ENCODE data around the gene PCMT1. TPM values are rescaled to one million over a fixed set of nuclear protein-coding genes. Genes with fewer than 3 reads are reported as not detected.

The PCMT1 gene
- total and polyA plus RNA-seq, 12 donors, result 15.9 to 113 (median 61.4) TPM

DNA sequence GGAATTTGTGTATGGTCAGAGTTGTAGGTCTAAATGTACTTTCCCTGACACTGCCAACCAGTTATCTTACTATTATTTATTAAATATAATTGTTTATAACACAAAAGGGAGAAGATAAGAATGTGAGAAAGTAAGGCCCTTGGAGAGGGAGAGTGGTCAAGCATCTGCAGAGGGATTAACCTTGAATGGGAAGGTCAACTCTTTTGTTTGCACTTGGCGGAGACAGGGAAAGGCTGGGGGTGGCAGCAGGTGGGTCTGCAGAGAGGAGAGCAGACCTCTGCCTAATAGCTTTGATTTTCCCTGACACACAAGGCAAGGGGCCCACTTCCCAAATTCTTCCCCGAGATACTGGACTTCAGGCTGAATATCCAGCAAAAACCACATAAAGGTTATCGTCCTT lies 110.4 kb downstream of the PCMT1 start:
- H3K27ac ChIP-seq, result no peak overlapping the region
- TF ChIP-seq POLR2A (IDR thresholded peaks at IDR 0.05), result no peak
- TF ChIP-seq, protein P1, sequence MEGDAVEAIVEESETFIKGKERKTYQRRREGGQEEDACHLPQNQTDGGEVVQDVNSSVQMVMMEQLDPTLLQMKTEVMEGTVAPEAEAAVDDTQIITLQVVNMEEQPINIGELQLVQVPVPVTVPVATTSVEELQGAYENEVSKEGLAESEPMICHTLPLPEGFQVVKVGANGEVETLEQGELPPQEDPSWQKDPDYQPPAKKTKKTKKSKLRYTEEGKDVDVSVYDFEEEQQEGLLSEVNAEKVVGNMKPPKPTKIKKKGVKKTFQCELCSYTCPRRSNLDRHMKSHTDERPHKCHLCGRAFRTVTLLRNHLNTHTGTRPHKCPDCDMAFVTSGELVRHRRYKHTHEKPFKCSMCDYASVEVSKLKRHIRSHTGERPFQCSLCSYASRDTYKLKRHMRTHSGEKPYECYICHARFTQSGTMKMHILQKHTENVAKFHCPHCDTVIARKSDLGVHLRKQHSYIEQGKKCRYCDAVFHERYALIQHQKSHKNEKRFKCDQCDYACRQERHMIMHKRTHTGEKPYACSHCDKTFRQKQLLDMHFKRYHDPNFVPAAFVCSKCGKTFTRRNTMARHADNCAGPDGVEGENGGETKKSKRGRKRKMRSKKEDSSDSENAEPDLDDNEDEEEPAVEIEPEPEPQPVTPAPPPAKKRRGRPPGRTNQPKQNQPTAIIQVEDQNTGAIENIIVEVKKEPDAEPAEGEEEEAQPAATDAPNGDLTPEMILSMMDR (IDR thresholded peaks at IDR 0.05), result no peak
- H3K36me3 ChIP-seq (replicated peaks in 1 of 2), result no peaks in the 10 kb centered on the region
- intact Hi-C loops (cut with DNase I), result loop anchor here (10.0 kb wide), 1 partner anchor 65 kb away; the partner anchor contains the start of gene RAET1G (in 2 of the 2)
- no peaks in the 10 kb centered on the region for H3K27me3 ChIP-seq
- H3K4me3 ChIP-seq, result no peak overlapping the region
- peaks cover 3 to 34% of the 10 kb centered on the region in 2 donors for H3K4me1 ChIP-seq (replicated peaks in 1 of 2)
- no peak for DNase-seq
- no peaks in the 10 kb centered on the region for H3K9me3 ChIP-seq (replicated peaks in 1 of 3)
- WGBS, 4 donors, result 88 to 92% (median 90%) methylated on average over 3 of the region's 3 CpGs

GRCh38 chr6:149860513-149860833 lies 110.9 kb downstream of the PCMT1 start:
- Histone ChIP-seq H3K4me3 (no peak overlapping the region), H3K27ac (no peak overlapping the region), H3K4me1 (replicated peaks in 1 of 2) (peaks cover 3 to 34% of the 10 kb centered on the region in 2 donors), H3K27me3 (no peaks in the 10 kb centered on the region), H3K9me3 (replicated peaks in 1 of 3) (no peaks in the 10 kb centered on the region), H3K36me3 (replicated peaks in 1 of 2) (no peaks in the 10 kb centered on the region)
- intact Hi-C loops (cut with DNase I), result loop anchor here (10.0 kb wide), 1 partner anchor 64 kb away; the partner anchor contains the start of gene RAET1G (in 2 of the 2)
- TF ChIP-seq, protein P1 (IDR thresholded peaks at IDR 0.05), result no peak
- TF ChIP-seq POLR2A (IDR thresholded peaks at IDR 0.05), result no peak
- no peak for DNase-seq
- whole genome bisulfite sequencing, 4 donors, result 88 to 99% (median 96%) methylated on average over 5 of the region's 5 CpGs

Other genes with a start within 250 kb of the PCMT1 start
- 10 to 100 TPM; 17.8 to 56.9 (median 26.2) TPM for gene PPIL4, start 203.7 kb upstream of the PCMT1 start, total RNA-seq
- 10 to 100 TPM; 15.1 to 38.6 (median 19.1) TPM for gene PPIL4, start 203.7 kb upstream of the PCMT1 start, polyA plus RNA-seq
- gene GINM1, start 183.4 kb upstream of the PCMT1 start, total RNA-seq, result 10 to 100 TPM; 43.4 to 74.4 (median 56.8) TPM
- 10 to 100 TPM; 21.0 to 69.6 (median 33.0) TPM for gene GINM1, start 183.4 kb upstream of the PCMT1 start, polyA plus RNA-seq
- gene KATNA1, start 101.0 kb upstream of the PCMT1 start, total RNA-seq, result 10 to 100 TPM in 6 of 9 donors, 1 to 10 TPM in 3; 7.4 to 24.2 (median 12.4) TPM
- 10 to 100 TPM in 1 of 3 donors, 1 to 10 TPM in 2; 6.9 to 15.1 (median 6.9) TPM for gene KATNA1, start 101.0 kb upstream of the PCMT1 start, polyA plus RNA-seq
- 10 to 100 TPM; 19.4 to 39.6 (median 26.5) TPM for gene LATS1, start 31.6 kb upstream of the PCMT1 start, total RNA-seq
- 10 to 100 TPM in 2 of 3 donors, 1 to 10 TPM in 1; 6.2 to 18.3 (median 11.9) TPM for gene LATS1, start 31.6 kb upstream of the PCMT1 start, polyA plus RNA-seq
- gene NUP43, start 3.2 kb upstream of the PCMT1 start, total RNA-seq, result 10 to 100 TPM in 7 of 9 donors, 1 to 10 TPM in 2; 9.1 to 36.2 (median 26.0) TPM
- 10 to 100 TPM in 1 of 3 donors, 1 to 10 TPM in 2; 6.2 to 18.6 (median 6.7) TPM for gene NUP43, start 3.2 kb upstream of the PCMT1 start, polyA plus RNA-seq
- gene LRP11, start 114.6 kb downstream of the PCMT1 start, total RNA-seq, result 10 to 100 TPM in 8 of 9 donors, 1 to 10 TPM in 1; 7.8 to 59.9 (median 44.0) TPM
- gene LRP11, start 114.6 kb downstream of the PCMT1 start, polyA plus RNA-seq, result 10 to 100 TPM in 1 of 3 donors, 1 to 10 TPM in 2; 2.6 to 65.1 (median 9.7) TPM
- 1 to 10 TPM in 5 of 9 donors, under 1 TPM in 3, not detected in 1; 0.17 to 9.2 (median 1.1) TPM for gene RAET1E, start 148.4 kb downstream of the PCMT1 start, total RNA-seq
- 1 to 10 TPM in 1 of 3 donors, under 1 TPM in 2; 0.30 to 2.8 (median 0.32) TPM for gene RAET1E, start 148.4 kb downstream of the PCMT1 start, polyA plus RNA-seq
- gene RAET1G, start 173.4 kb downstream of the PCMT1 start, total RNA-seq, result 10 to 100 TPM in 5 of 9 donors, 1 to 10 TPM in 3, under 1 TPM in 1; 0.22 to 29.8 (median 11.6) TPM
- gene RAET1G, start 173.4 kb downstream of the PCMT1 start, polyA plus RNA-seq, result 10 to 100 TPM in 2 of 3 donors, 1 to 10 TPM in 1; 3.1 to 40.7 (median 11.5) TPM
- 1 to 10 TPM in 1 of 9 donors, under 1 TPM in 6, not detected in 2; 0.35 to 1.8 (median 0.54) TPM for gene ULBP2, start 192.3 kb downstream of the PCMT1 start, total RNA-seq
- 1 to 10 TPM in 1 of 3 donors, under 1 TPM in 2; 0.16 to 1.7 (median 0.30) TPM for gene ULBP2, start 192.3 kb downstream of the PCMT1 start, polyA plus RNA-seq
- gene ULBP1, start 214.2 kb downstream of the PCMT1 start, total RNA-seq, result under 1 TPM in 6 of 9 donors, not detected in 3; 0.06 to 0.68 (median 0.28) TPM
- under 1 TPM in 2 of 3 donors, not detected in 1; 0.03 to 0.88 TPM for gene ULBP1, start 214.2 kb downstream of the PCMT1 start, polyA plus RNA-seq

Measured in adrenal gland (tissue), 12 donors.